GM18507 (cell line): ENCODE results near the gene KIAA1217.
"Not testable (repeated sequence)": the region's sequence is repeated elsewhere in the genome, so short reads cannot be mapped to it uniquely, and the experiment has no call there.

Experiments used
- DNase-seq: peaks from one replicate; pipeline ENCODE4 v3.0.0; 2011; ENCODE audit warnings: low read depth; ENCODE audit not compliant: insufficient read length; ENCODE audit errors: extremely low spot score
- FAIRE-seq: peaks from 2 replicates; lab custom pipeline; 2011; peaks lifted over from hg19 to GRCh38; lab: Jason Lieb, UNC

KIAA1217 gene

DNA sequence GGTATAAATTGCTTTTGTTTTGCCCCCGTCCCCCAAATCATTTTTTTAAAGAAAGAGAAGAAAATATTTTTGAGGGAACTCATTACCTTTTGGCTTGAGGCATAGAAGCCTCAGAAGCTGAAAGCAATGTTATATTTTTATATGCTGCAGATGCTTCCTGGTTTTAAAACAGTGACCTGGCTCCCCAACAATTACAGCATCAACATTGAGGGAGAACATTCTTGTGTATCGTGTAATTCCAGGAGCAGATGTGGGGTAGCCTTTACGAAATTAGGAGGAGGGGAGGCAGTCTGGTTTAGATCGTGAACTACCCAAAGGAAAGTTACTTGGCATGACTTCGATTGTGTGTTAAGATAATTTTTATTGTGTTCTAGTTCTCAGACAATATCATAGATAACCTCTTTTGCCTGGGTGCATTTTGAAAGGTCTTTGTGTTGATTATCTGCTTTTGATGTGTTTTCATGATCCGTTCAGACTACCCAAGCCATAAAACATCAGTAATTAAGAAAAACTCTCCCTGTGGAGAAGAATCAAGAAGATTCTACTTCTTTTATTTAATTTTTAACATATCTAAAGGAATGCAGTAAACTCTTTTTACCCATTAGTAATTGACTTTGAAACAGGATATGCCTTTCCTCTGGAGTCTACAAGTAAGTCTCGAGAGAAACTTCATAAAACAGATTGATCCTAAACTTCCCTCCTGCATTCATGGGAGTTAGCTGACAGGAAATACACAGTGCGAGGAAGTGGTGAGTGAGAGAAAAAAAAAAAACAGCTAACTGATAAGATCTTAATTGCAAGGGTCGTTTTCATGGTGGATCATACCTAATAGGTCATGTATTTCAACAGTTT lies 141.4 kb downstream of the KIAA1217 start:
- no peak for DNase-seq
- no peak for FAIRE-seq

DNA sequence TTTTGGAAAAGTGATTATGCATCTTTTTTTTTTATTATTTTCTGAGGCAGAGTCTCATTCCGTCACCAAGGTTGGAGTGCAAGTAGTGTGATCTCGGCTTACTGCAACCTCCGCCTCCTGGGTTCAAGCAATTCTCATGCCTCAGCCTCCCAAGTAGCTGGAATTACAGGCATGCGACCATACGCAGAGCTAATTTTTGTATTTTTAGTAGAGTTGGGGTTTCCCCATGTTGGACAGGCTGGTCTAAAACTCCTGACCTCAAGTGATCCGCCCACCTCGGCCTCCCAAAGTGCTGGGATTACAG lies 141.9 kb downstream of the KIAA1217 start:
- not testable (repeated sequence) for DNase-seq, FAIRE-seq

DNA sequence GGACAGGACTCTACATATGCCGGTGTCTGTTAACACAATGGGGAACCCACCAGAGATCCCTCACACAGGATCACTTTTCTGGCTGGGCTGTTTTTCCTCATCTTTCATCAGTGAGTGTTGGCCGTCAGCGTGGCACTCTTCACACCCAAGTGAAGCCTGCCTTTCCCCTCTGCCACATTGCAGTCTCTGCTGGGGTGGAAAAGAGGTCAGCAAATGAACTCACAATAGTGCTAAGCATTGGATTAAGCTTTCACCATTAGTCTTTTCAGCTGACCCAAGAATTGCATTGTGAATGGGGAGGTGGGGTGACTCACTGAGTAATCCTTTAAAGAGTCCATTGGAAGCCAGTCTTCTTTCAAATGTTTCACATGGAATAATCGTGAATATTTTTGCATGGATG lies 143.0 kb downstream of the KIAA1217 start:
- FAIRE-seq (no peak), DNase-seq (no peak)

DNA sequence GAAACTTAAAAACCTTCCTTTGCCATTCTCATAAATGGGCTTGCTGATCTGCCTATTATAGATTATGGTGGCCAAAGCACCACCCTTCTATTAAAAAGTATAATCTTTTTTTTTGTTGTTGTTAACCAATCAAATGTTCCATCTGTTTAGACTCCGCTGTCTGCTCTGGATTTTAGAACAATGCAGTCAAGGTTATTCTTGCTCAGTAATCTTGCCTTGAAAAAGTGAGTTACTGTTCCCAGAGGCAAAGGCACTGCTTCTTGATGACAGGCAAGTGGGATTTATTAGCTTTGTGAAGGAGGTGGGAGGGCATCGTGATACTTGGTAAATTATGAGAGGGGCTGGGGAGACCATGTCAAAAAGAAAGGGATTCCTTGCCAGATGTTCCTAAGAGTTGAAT lies 143.5 kb downstream of the KIAA1217 start:
- DNase-seq, result no peak
- FAIRE-seq, result no peak

DNA sequence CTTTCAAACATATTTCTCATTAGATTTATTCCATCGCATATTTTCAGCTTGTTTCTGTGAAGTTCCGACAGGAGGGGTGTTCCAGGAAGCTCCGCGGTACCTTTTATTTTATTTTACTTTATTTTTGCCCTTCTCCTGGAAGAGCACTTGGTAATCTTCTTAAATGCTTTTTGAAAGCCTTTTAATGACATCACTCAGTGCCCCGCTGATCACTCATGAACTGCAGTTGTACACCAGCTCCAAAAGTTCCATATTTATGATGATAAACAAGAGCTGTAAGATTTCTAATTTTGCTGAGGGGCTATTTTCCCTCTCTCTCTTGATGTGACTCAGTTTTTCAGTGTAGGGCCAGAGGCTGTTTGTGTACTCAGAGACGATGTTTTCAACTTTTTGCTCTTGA lies 144.4 kb downstream of the KIAA1217 start:
- DNase-seq, result no peak

DNA sequence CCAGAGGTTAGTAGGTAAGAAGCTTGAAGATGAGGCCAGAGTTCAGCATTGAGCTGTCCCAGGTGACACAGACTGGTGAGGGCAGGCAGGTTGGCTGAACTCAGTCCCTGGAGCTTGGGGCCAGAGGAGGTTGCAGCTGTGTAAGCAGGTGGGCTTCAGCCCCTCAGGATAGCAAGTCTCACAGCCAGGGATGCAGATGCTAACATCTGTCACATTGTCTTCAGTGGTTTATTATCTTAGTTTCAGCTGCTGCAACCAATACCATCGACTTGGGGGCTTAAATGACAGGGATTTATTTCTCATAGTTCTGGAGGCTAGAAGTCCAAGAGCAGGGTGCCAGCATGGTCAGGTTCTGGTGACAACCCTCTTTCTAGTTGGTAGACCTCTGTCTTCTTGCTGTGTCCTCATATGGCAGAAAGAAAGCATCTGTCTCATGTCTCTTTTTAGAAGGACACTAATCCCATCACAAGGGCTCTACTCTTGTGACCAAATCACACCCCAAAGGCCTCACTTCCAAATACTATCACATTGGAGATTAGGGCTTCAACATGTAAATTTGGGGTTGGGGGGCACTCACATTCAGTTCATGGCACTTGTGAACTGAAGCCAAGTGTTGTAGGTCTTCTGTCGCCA lies 146.2 kb downstream of the KIAA1217 start:
- no peak for FAIRE-seq
- no peak for DNase-seq

More for the DNA sequence above, 144.4 kb downstream of the KIAA1217 start:
- no peak for FAIRE-seq

DNA sequence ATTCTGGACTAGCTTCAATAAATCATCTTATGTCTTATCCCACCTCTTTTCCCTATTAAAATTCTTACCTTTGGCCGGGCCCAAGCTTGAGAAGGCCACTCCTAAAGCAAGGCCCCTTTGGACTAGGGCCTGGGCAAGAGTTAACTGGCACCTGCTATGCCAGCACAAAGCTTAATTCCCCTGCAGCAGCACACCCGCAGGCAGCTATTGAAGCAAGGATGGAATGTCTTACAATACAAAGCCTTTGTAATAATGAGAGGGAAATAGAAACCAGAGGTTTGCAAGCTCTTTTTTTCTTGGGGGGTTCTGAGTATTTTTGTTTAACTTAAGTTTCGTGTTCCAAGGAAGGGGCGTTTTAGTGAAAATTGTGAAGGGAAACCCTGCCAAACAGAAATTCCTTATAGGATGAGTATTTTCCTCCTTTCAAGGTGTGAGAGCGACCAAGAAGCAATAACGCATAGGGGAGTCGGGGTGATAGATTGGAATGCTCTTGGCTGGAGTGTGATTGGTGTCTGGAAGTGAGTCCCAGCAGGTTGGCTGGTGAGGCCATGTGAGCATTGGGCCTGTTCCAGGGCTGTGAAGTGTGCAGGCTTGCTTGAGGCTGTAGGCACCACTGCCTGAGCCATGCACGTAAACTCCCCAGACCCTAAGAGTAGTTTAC lies 148.5 kb downstream of the KIAA1217 start:
- no peak for FAIRE-seq

DNA sequence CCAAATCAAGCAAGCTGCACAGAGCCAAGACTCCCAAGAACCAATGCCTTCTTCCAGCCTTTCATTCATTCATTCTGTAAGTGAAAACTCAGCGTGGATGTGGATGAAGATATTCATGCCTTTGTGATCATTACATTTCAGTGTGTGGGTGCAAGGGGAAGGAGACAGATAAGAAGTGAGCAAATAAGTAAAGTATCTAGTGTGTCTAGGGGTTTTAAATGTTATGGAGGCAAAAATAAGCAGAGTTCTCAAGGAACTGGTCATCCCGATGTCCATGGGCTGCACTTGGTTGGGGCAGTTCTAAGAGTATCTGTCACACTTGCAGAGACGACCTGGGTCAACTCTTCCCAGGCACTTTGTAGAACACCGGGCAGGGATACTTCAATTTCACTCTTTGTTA lies 149.1 kb downstream of the KIAA1217 start:
- no peak for FAIRE-seq
- DNase-seq, result no peak

More for the DNA sequence above, 148.5 kb downstream of the KIAA1217 start:
- no peak for DNase-seq

DNA sequence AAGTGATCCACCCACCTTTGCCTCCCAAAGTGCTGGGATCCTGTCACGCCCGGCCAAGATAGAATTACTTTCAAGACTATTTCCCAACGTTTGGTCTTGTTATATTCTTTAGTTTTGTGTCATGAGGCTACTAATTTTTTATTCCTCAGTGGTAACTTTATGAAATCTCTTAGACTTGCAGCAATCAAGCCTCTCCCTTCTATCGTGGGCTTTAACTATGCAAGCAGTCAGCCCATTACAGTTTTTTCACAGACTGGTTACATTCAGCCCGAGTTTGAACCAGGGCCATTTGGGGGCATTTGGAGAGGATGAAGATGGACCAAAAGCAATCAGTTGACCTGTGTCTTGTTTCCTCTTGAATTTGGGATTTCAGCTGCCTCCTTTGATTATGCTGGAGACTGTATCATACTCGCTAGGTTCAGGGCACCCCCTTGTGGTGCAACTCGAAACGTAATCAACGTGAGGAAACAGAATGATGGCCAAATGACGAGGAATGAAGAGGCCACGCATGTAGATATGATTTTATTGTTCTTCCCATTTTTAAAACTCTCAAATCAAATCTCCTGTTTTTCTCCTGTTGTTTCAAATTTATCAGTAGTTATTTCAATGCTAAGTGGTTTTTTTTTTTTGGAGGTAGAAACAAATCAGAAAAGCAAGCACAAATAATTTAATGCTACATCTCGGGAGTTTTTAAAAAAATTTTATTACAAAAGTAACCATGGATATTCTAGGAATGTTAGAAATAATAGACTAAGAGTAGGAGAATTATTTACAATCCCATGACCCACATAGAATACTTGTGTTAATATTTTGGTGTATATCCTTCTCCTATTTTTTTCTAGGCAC lies 151.6 kb downstream of the KIAA1217 start:
- FAIRE-seq (peak; percentile 69), DNase-seq (no peak)

DNA sequence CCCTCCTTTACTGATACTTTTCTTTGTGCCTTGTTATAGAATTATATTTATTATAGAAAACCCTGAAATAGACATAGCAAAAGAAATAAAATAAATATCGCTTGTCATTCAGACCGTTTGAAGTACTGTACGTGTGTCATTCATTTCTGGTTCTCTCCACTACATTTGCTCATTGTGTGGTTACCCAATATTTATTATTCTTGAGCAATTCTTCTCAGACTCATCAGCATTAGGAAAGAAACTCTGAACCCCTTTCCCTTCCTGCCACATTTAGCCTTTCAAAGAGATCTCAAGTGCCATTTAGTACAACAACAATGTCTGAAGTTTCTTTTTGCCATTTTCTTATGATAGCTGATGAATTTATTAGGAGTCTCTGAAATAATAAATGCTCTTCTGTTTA lies 154.1 kb downstream of the KIAA1217 start:
- DNase-seq, result no peak
- FAIRE-seq, result no peak

DNA sequence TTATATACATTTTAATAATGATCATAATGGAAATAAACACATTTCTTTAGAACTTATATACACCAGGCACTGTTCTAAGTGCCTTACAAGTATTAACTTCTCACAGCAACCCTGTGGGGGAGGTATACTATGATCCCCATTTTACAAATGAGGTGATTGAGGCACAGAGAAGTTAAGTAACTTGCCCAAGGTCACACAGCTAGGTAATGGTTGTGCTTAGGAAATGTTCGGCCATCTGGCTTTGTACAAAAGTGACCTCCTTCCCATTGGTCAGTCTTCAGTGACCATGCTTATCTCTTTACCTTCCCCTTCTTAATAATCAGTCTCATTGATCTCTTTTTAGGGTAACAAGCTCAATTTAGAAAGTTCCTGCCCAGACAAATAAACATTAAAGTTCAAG lies 158.8 kb downstream of the KIAA1217 start:
- no peak for FAIRE-seq

DNA sequence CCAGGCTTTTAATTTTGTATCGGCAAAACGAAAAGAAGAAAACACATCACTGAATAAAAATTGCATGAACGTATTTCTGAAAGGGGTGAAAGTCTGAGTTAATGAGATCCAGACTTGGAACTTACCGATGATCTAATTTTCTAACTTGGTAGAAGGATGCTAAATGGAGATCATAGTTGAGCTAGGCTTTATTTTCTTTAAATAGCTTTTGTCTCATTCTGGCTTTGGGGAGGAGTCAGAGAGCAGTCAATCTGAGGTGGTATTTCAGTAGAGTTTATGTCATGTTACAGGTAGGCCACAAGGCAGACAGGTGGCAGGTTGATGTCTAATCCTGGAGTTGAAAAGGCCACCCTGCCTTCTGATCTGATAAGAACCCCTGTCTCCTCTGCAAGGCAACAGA lies 161.9 kb downstream of the KIAA1217 start:
- DNase-seq (no peak), FAIRE-seq (no peak)

More for the DNA sequence above, 158.8 kb downstream of the KIAA1217 start:
- no peak for DNase-seq

DNA sequence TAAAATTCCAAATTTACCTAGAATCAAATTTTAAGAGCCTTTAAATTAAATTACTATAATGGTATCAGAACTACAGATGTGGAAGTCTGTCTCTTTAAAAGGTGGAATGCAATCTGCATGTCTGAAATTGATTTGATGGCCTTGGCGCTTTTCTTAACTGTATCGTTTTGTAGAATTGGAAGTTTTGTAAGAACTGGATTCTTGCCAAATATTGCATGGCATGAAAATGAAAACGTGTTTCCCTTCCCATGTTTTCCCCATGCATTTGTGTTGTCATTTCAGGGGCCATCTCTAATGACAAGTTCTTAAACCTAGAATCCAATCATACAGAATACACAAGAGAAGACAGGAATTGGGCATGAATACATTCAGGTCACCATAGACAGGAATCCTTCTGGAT lies 162.5 kb downstream of the KIAA1217 start:
- DNase-seq (no peak), FAIRE-seq (no peak)

DNA sequence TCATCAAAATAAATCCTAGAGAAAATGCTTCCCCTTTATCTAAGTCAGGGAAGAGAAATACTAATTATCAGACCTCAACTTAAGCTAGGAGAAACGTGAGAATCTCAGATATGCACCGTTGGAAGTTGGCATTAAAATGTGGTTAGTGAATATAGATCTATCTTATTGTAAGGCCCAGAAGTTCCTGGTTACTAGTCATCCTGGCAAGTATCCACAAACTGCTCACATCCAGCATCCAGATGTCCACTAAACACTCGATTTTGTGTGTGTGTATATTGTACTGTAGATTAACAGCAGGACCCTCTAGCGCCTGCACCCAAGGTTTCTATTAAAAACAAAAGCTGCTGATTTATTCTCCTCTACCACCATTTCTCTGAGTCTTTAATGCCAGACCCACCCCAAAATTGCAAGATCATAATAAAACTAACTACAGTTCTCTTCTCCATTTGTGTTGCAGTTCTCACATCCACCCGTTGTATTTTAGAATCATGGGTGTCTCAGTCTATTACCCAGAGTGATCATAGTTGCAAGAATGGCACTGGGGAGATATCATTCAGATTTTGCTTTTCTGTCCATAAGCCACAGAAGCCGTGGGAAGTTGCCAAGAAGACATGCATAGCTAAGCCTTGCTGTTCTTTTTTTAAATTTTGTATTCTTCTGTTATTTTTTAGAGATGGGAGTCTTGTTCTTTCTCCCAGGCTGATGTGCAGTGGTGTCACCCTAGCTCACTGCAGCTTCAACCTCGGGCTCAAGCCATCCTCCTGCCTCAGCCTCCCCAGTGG lies 165.4 kb downstream of the KIAA1217 start:
- DNase-seq (no peak), FAIRE-seq (no peak)

DNA sequence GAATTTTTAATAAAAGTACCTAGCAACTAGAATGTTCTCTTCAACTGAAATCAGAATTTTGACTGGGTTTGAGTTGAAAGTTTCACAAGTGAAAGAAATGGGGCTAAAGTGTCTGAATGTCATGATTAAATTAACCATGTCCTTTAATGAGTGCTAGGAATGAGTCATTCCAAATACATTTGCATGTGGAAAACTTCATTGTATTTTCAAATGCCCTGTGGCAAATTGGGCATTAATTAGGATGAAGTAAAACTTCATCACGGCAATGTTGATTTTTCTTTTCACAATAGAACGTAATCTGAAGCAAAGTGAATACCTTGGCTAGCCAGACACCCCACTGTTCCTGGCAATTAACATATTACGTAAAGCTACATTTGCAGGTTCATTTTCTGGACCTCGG lies 166.6 kb downstream of the KIAA1217 start:
- FAIRE-seq, result no peak
- no peak for DNase-seq

DNA sequence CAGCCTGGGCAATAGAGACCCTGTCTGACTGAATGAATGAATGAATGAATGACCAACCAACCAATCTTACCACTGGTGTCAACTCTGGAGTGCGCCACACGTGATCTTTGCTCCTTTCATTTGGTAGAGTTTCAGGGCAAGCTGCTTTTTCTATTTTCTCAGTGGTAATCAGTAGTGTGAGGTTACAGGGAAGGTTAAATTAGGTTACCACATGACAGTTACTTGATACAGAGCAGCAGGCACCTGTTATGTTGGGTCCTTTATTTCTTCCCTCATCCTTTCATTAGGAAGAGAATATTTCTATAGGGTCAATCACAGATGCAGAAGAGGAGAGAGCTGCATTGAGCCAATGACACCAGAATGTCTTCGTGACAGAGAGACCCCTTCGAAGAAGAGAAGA lies 167.8 kb downstream of the KIAA1217 start:
- DNase-seq, result no peak
- FAIRE-seq, result no peak

DNA sequence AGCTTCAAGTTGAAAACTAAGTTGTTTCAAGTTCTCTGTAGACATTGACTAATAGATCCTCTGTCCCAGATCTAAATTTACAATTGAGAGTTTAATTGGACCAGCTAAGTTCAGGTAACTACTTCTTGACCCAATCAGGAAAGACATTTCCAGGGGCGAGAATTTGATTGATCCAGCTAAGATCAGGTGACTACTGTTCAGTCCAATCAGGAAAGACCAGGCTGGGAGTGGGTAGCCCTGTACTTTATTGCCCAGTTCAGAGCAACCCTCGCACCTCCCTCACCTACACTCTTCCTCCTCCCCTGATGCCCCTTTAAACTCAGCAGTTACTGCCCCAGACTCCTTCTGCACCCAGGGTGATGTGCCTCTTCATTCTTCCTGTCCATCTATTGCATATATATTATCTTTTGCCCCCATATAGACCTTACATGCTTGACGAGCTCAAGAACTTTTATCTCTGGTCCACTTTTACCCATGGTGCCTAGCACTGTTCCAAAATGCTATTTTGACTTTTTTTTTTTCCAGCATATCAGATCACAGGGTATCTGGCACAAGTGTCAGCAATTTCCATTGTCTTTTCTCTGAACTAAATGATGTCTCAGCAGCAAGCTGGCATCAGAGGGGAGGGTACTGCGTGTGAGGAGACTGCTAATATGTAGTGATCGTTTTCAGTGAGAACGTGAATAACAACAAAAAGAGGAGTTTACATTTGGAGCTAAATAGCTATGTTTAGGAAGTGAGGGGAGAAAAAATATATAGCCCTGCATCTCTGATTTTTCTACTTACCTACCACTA lies 169.4 kb downstream of the KIAA1217 start:
- FAIRE-seq (no peak), DNase-seq (no peak)

DNA sequence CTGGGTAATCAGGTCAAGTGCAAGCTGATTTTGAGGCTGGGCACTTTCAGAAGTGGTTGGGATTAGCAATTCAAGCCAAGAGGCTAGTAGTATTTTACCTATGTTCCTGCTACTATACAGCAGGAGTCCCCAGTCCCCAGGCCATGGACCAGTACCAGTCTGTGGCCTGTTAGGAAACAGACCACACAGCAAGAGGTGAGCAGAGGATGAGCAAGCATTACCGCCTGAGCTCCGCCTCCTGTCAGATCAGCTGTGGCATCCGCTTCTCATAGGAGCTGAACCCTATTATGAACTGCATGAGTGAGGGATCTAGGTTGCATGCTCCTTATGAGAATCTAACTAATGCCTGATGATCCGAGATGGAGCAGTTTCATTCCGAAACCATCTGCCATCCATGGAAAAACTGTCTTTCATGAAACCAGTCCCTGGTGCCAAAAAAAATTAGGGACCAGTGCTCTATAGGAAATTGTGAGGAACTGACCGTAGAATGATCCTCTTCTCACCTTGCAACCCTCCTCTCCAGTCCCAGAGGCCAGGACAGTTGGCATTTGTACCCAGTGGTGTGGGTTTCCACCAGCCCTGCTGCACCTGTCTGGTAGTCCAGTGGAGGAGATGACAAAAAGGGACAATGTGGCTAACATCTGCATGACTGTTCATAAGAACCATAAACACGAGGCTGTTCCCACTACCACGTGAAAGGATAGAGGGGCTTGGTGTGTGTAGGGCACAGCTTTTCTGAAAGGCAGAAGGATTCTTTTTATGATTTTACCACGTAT lies 172.5 kb downstream of the KIAA1217 start:
- FAIRE-seq (no peak), DNase-seq (no peak)
